Measurements from ENCODE around the gene EXOC4. TPM values are rescaled to one million over a fixed set of nuclear protein-coding genes. Genes with fewer than 3 reads are reported as not detected.

Gene EXOC4
- total and polyA plus RNA-seq, 2 donors (not counting 3 experiments of a cell fraction or from before 2014, with no cell fraction given): 20.3 to 73.1 TPM

DNA sequence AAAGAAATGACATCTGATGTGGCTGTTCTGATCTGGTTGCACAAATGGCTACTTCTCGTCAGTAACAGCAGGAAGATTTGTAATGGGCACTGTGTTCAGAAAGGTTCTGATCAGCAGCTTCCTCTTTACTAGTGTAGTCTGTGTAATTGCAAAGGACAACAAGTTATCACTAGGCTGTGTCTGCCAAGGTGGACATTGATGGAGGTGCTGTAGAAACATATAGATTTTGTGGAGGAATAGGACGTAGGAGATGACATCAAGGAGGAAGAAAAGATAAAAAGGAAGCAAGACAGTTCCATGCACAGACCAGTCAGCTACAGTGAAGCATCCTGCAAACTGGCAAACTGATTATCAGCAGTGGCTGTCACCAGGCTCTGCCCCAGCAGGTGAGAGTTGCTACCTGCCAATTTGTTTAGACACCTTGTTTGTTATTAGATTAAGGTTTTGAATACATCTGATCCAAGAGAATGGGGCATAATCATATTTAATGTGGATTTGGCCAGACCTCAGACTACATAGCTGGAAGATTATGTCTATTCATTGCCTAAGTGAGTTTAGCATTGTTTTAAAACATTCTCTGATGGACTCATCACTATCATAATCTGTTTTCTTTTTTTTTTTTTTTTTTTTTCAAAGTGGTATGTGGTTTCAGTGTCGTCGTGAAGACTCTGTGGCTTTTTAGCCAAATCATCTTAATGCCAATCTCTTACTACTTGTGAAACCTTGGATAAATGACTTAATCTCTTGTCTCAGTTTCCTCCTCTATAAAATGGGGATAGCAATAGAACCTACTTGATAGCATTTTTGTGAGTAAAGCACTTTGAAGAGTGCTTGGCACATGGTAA is 456.4 kb downstream of the EXOC4 start:
- Histone ChIP-seq H3K36me3 (ENCODE audit: control insufficient read depth in 2 of 2, extremely low read depth in 1 of 2, insufficient read depth in 2 of 2, low read length in 2 of 2) (no peaks in the 10 kb centered on the region), H3K9me3 (replicated peaks; ENCODE audit: control insufficient read depth, insufficient read depth, low read length) (no peaks in the 10 kb centered on the region), H3K27me3 (ENCODE audit: control insufficient read depth in 2 of 2, insufficient read depth in 2 of 2, low read length in 2 of 2) (no peaks in the 10 kb centered on the region), H4K20me1 (replicated peaks; ENCODE audit: control insufficient read depth, extremely low read depth, insufficient read depth, low read length) (no peaks in the 10 kb centered on the region), H3K9me1 (replicated peaks; ENCODE audit: control insufficient read depth, extremely low read depth, insufficient read depth, low read length) (no peaks in the 10 kb centered on the region), H3K9ac (replicated peaks; ENCODE audit: extremely low read depth, insufficient read depth, low read length) (no peak overlapping the region), H3K4me1 (ENCODE audit: control insufficient read depth, extremely low read depth, insufficient read depth, low read length) (no peaks in the 10 kb centered on the region), H3K4me2 (ENCODE audit: insufficient read depth, low read length) (no peak overlapping the region), H3K27ac (ENCODE audit: insufficient read depth, low read depth, low read length) (no peak overlapping the region), H3K4me3 (replicated peaks in 1 of 3; ENCODE audit: insufficient read depth in 1 of 3, low read depth in 1 of 3, low read length in 3 of 3) (no peak overlapping the region), H2AFZ (ENCODE audit: low read depth, low read length) (no peak overlapping the region), H3K79me2 (ENCODE audit: control insufficient read depth, insufficient read depth, low read length) (no peaks in the 10 kb centered on the region)
- TF ChIP-seq POLR2AphosphoS5 (IDR thresholded peaks at IDR 0.05; ENCODE audit: insufficient read depth, low read depth, low read length) (no peak), JUN (IDR thresholded peaks at IDR 0.05; ENCODE audit: borderline replicate concordance, insufficient read depth, insufficient read length, low read depth) (no peak), POLR2A (IDR thresholded peaks at IDR 0.05; ENCODE audit: low read depth, low read length) (no peak), MYC (IDR thresholded peaks at IDR 0.05; ENCODE audit: low read depth, low read length) (no peak), FOS (IDR thresholded peaks at IDR 0.05; ENCODE audit: borderline replicate concordance, insufficient read depth, low read length) (no peak), GATA2 (IDR thresholded peaks at IDR 0.05; ENCODE audit: insufficient read depth, insufficient read length, low read depth, low read length) (no peak), EZH2 (IDR thresholded peaks at IDR 0.05; ENCODE audit: borderline replicate concordance, low read depth, low read length, severe bottlenecking) (no peak)
- TF ChIP-seq, protein P1, sequence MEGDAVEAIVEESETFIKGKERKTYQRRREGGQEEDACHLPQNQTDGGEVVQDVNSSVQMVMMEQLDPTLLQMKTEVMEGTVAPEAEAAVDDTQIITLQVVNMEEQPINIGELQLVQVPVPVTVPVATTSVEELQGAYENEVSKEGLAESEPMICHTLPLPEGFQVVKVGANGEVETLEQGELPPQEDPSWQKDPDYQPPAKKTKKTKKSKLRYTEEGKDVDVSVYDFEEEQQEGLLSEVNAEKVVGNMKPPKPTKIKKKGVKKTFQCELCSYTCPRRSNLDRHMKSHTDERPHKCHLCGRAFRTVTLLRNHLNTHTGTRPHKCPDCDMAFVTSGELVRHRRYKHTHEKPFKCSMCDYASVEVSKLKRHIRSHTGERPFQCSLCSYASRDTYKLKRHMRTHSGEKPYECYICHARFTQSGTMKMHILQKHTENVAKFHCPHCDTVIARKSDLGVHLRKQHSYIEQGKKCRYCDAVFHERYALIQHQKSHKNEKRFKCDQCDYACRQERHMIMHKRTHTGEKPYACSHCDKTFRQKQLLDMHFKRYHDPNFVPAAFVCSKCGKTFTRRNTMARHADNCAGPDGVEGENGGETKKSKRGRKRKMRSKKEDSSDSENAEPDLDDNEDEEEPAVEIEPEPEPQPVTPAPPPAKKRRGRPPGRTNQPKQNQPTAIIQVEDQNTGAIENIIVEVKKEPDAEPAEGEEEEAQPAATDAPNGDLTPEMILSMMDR (IDR thresholded peaks at IDR 0.05; ENCODE audit: extremely low read depth in 1 of 2, insufficient read depth in 1 of 2, low read depth in 1 of 2, low read length in 2 of 2): no peak
- TF ChIP-seq, protein P2, sequence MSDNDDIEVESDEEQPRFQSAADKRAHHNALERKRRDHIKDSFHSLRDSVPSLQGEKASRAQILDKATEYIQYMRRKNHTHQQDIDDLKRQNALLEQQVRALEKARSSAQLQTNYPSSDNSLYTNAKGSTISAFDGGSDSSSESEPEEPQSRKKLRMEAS (IDR thresholded peaks at IDR 0.05; ENCODE audit: insufficient read depth, insufficient read length): no peak
- dilution Hi-C loops (cut with MboI; ENCODE audit: extremely low pct_ligation_motif_present, low sequenced_read_pairs) (no loop called here), intact Hi-C loops (cut with micrococcal nuclease) (no loop called here)
- DNase-seq (ENCODE audit: low read depth, low spot score) (no peak), FAIRE-seq (no peak)
- ChIA-PET CTCF (no interaction called here), POLR2A (no interaction called here)
- BruUV-seq (replicated peaks): no TSS peak
